HS-27A (cell line): ENCODE data around the gene CLDN9.

ENCODE experiments used
- DNase-seq: peaks from one replicate; pipeline ENCODE4 v3.0.0-alpha.2; 2012; ENCODE audit warnings: low read depth, missing footprints

CLDN9 gene

DNA sequence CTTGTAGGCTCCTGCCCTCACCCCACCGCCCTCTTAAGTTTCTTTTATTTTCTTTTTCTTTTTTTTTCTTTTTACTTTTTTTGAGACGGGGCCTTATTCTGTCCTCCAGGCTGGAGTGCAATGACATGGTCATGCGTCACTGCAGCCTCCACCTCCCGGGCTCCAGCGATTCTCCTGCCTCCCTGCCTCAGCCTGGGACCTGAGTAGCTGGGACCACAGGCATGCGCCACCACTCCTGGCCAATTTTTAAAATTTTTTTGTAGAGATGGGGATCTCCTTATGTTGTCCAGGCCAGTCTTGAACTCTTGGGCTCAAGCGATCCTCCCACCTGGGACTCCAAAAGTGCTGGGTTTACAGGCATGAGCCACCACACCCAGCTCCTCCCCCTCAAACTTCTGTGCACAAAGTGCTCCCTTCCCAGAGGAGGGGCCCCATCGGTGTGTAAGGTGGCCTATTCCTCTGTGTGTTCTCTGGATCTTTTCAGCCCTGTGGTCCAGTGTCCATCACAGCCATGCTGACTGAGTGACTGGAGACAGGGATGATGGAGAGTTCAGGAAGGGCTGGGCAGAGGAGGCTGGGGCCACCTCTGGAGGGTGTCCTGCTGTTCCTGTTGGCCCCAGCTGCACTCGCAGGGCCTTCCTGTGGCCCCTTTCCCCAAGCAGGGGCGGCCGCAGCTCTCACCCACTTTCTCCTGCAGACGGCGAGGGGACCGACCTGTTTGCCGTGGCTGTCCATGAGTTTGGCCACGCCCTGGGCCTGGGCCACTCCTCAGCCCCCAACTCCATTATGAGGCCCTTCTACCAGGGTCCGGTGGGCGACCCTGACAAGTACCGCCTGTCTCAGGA, 43.8 kb downstream of the CLDN9 start:
- no peak for DNase-seq

DNA sequence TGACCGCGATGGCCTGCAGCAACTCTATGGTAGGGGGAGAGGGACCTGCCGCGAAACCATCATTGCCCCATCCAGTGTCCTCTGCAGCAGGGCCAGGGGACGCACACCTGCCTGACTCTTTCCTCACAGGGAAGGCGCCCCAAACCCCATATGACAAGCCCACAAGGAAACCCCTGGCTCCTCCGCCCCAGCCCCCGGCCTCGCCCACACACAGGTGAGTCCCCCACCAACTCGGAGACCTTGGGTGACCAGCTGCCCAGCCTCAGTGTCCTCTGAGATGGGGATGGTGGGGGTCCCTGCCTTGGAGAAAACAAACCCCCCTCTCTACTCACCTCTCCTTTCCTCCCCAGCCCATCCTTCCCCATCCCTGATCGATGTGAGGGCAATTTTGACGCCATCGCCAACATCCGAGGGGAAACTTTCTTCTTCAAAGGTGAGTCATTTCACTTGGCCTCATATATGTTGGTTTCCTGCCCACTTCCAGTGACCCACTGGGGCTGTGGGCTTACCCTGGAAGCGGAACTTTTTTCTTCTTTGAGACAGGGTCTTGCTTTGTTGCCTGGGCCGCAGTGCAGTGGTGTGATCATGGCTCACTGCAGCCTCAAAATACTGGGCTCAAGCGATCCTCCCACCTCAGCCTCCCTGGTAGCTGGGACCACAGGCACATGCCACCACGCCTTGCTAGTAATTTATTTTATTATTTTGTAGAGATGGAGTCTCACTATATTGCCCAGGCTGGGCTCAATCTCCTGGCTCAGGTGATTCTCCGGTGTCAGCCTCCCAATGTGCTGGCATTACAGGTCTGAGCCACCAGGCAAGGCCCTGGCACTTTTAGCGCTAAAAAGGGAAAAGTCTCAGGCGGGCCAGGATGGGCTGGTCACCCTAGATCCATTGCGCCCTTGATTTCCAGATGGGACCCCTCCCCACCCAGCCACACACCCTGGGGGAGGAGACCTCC, 44.7 kb downstream of the CLDN9 start:
- no peak for DNase-seq

DNA sequence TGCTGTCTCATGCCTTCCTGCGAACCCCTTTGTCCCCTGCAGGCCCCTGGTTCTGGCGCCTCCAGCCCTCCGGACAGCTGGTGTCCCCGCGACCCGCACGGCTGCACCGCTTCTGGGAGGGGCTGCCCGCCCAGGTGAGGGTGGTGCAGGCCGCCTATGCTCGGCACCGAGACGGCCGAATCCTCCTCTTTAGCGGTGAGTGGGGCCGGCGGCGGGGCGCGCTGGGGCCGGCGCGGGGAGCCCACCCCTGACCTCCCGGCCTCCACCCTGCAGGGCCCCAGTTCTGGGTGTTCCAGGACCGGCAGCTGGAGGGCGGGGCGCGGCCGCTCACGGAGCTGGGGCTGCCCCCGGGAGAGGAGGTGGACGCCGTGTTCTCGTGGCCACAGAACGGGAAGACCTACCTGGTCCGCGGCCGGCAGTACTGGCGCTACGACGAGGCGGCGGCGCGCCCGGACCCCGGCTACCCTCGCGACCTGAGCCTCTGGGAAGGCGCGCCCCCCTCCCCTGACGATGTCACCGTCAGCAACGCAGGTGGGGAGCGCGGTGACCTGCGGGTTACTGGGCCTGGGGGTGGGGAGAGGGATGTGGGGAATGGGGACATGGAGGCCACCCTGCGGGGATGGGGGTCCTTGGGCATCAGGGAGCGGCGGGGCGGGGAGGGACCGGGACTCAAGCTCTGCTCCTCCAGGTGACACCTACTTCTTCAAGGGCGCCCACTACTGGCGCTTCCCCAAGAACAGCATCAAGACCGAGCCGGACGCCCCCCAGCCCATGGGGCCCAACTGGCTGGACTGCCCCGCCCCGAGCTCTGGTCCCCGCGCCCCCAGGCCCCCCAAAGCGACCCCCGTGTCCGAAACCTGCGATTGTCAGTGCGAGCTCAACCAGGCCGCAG, 45.7 kb downstream of the CLDN9 start:
- peak; percentile 8 for DNase-seq

DNA sequence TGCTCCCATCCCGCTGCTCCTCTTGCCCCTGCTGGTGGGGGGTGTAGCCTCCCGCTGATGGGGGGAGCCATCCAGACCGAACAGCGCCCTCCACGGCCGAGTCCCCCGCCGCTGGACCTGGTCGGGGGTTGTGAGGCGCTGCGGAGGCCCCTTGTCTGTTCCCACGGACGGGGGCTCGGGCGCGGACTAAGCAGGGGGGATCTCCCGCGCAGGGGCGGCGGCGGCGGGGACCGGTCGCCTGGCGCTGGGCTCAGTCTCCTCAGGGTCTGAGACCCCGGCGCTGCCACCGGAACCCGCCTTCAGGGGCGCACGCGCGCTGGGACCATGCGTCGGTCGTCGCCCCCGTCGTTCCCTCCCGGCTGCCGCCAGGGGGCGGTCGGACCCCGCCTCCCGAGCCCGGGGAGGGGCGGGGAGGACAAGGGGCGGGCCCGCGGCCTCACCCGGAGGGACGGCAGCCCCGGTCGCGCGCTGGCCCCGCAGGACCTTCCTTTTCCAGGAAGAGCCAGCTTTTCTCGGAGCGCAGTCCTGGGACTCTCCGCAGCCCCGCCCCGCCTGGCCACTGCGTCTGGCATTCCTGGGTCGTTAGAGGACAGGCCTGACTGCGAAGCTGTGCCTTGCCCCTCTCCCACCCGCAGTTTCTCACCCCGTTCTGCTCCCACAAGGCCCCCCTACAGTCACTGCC, 46.5 kb downstream of the CLDN9 start:
- peak; percentile 49 for DNase-seq

DNA sequence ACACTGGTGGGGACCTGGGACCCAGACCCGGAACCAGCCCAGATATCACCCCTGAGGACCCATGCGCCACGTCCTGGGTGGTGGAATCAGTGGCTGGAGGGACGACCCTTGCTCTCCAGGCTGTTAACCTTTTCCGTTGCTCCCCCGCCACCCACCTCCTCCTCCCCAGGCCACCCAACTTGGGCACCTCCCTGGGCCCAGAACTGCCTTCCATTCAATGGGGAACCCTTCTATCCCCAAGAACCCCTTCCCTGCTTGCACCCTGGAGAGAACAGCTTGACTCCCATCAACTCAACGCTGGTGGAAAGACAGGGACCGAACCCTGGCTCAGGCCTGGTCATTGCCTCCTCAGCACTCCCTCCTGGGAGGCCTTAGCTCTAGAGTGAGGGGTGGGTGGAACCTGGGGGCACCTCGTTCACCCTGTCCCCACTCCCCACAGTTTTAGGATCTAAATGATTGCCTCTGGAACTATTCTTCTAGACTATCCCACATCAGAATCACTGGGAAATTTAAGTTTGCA, 47.1 kb downstream of the CLDN9 start:
- no peak for DNase-seq

DNA sequence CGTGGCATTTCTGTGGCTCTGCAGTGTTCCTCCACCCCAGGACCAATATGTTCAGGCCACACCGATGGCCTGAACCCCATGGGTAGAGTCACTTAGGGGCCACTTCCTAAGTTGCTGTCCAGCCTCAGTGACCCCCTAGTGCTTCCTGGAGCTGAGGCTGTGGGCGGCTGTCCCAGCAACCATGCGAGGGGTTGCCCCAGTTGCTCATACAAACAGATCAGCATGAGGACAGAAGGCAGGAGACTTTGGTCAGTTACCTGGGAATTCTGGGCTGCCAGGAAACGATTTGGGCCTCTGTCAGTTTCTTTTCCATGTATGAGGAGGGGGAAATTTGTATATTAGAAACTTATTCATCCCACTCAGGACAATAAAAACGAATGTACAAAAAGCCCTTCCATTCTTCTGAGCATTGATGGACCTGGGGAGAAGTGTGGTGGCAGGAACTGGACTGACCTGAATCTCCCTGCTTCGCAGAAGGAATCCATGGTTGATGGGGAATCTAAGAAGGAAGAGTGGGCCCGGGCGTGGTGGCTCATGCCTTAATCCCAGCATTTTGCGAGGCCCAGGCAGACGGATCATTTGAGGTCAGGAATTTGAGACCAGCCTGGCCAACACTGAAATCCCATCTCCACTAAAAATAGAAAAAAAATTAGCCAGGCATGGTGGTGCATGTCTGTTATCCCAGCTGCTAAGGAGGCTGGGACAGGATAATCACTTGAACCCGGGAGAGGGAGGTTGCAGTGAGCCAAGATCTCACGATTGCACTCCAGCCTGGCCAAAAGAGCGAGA, 47.8 kb downstream of the CLDN9 start:
- no peak for DNase-seq

DNA sequence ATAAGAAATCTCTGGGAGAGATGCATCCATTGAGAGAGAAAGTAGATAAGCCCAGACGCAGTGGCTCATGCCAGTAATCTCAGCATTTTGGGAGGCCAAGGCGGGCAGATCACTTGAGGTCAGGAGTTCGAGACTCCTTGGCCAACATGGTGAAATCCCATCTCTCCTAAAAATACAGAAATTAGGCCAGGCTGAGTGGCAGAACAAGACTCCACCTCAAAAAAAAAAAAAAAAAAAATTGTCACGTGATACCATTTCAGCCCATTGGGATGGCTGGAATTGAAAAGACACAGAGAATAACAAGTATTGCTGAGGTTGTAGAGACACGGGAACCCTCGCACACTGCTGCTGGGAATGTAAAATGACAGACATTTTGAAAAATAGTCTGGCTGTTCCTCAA, 49.8 kb downstream of the CLDN9 start:
- no peak for DNase-seq

DNA sequence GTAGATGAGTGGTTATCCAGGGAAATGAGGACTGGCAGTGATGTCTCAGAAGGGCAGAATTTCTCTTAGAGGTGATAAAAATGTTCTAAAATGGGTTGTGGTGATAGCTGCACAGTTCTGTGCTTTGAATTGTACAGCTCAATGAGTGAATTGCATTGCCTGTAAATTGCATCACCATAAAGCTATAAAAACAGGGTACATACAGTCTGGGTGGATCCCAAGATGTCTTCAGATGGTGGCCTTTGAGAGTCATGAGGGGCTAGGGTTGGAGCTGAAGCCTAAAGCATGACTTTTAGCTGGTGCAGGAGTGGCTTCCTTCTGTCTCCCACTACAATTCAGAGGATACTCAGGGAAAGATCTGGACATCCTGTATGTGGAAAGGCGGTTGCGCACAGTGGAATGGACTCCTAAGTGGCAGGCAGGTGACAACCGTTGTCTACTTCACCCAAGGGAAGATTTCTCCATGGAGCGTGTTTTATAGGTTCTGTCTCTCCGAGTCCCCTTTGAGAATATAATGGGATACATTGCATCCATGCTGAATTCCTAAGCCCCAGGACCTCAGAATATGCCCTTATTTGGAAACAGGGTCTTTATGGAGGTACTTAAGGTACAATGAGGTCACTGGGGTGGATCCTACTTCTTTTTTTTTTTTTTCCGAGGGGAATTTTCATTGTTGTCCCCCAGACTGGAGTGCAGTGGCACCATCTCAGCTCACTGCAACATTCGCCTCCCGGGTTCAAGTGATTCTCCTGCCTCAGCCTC, 51.1 kb downstream of the CLDN9 start:
- DNase-seq, result no peak
